ENCODE data around the gene CYB5B. TPM values are rescaled to one million over a fixed set of nuclear protein-coding genes. Genes with fewer than 3 reads are reported as not detected.

The CYB5B gene
- total RNA-seq, 3 donors from 2014 or later (not counting 1 experiment from before 2014, with no cell fraction given): 73.1 to 106 (median 88.4) TPM

DNA sequence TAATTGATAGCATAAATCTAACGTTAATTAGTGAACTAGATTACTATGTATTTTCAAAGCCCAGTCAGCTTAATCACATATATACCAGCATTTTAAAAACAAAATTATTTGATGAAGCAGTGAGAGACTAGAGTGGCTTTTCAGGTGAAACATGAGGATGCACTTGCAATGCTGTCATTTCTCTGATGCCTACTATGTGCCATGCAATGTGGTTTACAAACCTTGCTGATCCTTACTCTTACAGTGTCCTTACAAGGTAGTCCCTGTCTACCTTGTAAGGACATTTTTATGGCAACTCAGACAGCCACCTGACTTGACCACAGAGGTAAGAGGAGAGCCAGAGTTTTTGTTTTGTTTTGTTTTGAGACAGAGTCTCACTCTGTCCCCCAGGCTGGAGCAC, 42.7 kb downstream of the CYB5B start:
- Histone ChIP-seq H3K27ac (ENCODE audit: low read length) (no peak overlapping the region), H3K36me3 (ENCODE audit: control insufficient read depth, insufficient read depth, low read length) (peaks cover 18% of the 10 kb centered on the region), H3K4me3 (ENCODE audit: low read length) (no peak overlapping the region), H3K27me3 (ENCODE audit: control insufficient read depth, insufficient read depth, low read length) (no peaks in the 10 kb centered on the region), H3K9me3 (ENCODE audit: control insufficient read depth, insufficient read depth, low read length) (no peaks in the 10 kb centered on the region), H3K4me1 (ENCODE audit: control insufficient read depth, insufficient read depth, low read length) (peaks cover 30% of the 10 kb centered on the region)
- Mint-ChIP-seq H3K27me3 (ENCODE audit: low read depth in 2 of 2) (no peaks in the 10 kb centered on the region), H3K4me3 (no peak overlapping the region), H3K4me1 (peaks cover 41 to 44% of the 10 kb centered on the region in 2 donors), H3K27ac (peak overlapping the region; percentile 91 to 94), H3K36me3 (peaks cover 7% of the 10 kb centered on the region), H3K9me3 (no peaks in the 10 kb centered on the region)
- intact Hi-C loops (cut with micrococcal nuclease): loop anchor here (10.0 kb wide), 1 partner anchor 72 kb away; no protein-coding TSS in a partner anchor
- ATAC-seq: no peak
- no peak for TF ChIP-seq CTCF (IDR thresholded peaks at IDR 0.05)
- no CpG with 5 or more reads among the region's 1 CpG for WGBS (ENCODE audit: insufficient coverage)
- DNase-seq: no peak

- Mint-ChIP-seq H3K36me3 (peaks cover 3% of the 10 kb centered on the region), H3K4me1 (peaks cover 36 to 40% of the 10 kb centered on the region in 2 donors), H3K27me3 (ENCODE audit: low read depth in 2 of 2) (no peaks in the 10 kb centered on the region), H3K9me3 (no peaks in the 10 kb centered on the region), H3K4me3 (no peak overlapping the region), H3K27ac (peak overlapping the region; percentile 67 to 94)
- Histone ChIP-seq H3K4me1 (ENCODE audit: control insufficient read depth, insufficient read depth, low read length) (peaks cover 30% of the 10 kb centered on the region), H3K27ac (ENCODE audit: low read length) (no peak overlapping the region), H3K36me3 (ENCODE audit: control insufficient read depth, insufficient read depth, low read length) (peaks cover 12% of the 10 kb centered on the region), H3K27me3 (ENCODE audit: control insufficient read depth, insufficient read depth, low read length) (no peaks in the 10 kb centered on the region), H3K9me3 (ENCODE audit: control insufficient read depth, insufficient read depth, low read length) (no peaks in the 10 kb centered on the region), H3K4me3 (ENCODE audit: low read length) (no peak overlapping the region)
- 91% methylated on average over 8 of the region's 8 CpGs for WGBS (ENCODE audit: insufficient coverage)
- DNase-seq (no peak), ATAC-seq (no peak)
- TF ChIP-seq CTCF (IDR thresholded peaks at IDR 0.05): no peak
- intact Hi-C loops (cut with micrococcal nuclease): loop anchor here (10.0 kb wide), 1 partner anchor 73 kb away; no protein-coding TSS in a partner anchor
Observed at GRCh38 chr16:69467531-69468204, 43.2 kb downstream of the CYB5B start.

DNA sequence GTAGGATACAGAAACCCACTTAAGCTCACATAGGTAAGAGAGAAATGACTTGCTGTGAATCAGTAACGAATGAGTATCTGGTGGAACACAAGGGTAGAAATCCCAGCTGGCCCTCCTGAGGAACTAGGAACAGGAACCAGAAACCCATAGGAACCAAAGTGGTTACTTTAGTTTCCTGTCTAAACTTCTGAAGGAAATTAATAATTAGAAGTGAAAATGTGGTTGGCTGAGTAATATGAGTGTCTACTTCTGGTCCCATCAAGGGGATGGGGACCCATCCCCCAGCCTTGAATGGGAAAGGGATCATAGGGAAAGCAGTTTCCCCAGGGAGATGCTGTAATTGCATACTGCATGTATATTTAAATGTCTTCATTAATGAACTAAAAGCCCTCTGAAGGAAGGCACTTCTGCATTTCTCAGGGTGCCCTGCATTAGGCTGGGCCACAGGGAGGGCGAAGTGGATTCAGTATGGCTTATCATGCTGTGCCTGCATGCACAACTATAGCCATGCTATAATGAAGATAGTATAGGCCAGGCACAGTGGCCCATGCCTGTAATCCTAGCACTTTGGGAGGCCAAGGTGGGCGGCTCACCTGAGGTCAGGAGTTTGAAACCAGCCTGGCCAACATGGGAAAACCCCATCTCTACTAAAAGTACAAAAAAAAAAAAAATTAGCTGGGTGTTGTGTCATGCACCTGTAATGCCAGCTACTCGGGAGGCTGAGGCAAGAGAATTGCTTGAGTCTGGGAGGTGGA, 45.6 kb downstream of the CYB5B start:
- H3K4me3 Mint-ChIP-seq: no peak overlapping the region
- H3K36me3 ChIP-seq (ENCODE audit: control insufficient read depth, insufficient read depth, low read length): no peaks in the 10 kb centered on the region
- H3K27me3 Mint-ChIP-seq (ENCODE audit: low read depth in 2 of 2): no peaks in the 10 kb centered on the region
- 56% methylated on average over 4 of the region's 4 CpGs for WGBS (ENCODE audit: insufficient coverage)
- H3K4me1 ChIP-seq (ENCODE audit: control insufficient read depth, insufficient read depth, low read length): peaks cover 26% of the 10 kb centered on the region
- intact Hi-C loops (cut with micrococcal nuclease): loop anchor here (10.0 kb wide), 1 partner anchor 75 kb away; no protein-coding TSS in a partner anchor
- H3K9me3 Mint-ChIP-seq: no peaks in the 10 kb centered on the region
- H3K27ac Mint-ChIP-seq: peak overlapping the region; percentile 63 to 72
- no peaks in the 10 kb centered on the region for H3K36me3 Mint-ChIP-seq
- ATAC-seq (peak in 1 of 3 donors; percentile 10), DNase-seq (no peak)
- H3K4me3 ChIP-seq (ENCODE audit: low read length): no peak overlapping the region
- no peaks in the 10 kb centered on the region for H3K9me3 ChIP-seq (ENCODE audit: control insufficient read depth, insufficient read depth, low read length)
- peaks cover 23 to 39% of the 10 kb centered on the region in 2 donors for H3K4me1 Mint-ChIP-seq
- H3K27me3 ChIP-seq (ENCODE audit: control insufficient read depth, insufficient read depth, low read length): no peaks in the 10 kb centered on the region
- TF ChIP-seq CTCF (IDR thresholded peaks at IDR 0.05): no peak
- H3K27ac ChIP-seq (ENCODE audit: low read length): no peak overlapping the region
